HEK293 (cell line): ENCODE data around the gene KCNJ9.

Source experiments
- MZF1 ChIP-seq: fragments of 450-650 bp; formaldehyde crosslinking; IDR thresholded peaks from 2 replicates; pipeline ENCODE4 v1.5.1; 2017; ENCODE audit warnings: missing biosample characterization, missing genetic modification characterization, borderline replicate concordance
- PRDM1 ChIP-seq: fragments of 450-650 bp; formaldehyde crosslinking; IDR thresholded peaks from 2 replicates; pipeline ENCODE4; 2016; ENCODE audit warnings: missing biosample characterization, missing genetic modification characterization
- ZNF510 ChIP-seq: fragments of 450-650 bp; formaldehyde crosslinking; IDR thresholded peaks from 2 replicates; pipeline ENCODE4 v1.5.1; 2018; ENCODE audit warnings: mild to moderate bottlenecking, missing genetic modification characterization, missing biosample characterization; ENCODE audit not compliant: insufficient replicate concordance
- ZNF571 ChIP-seq: fragments of 450-650 bp; formaldehyde crosslinking; IDR thresholded peaks from 2 replicates; pipeline ENCODE4 v1.5.0; 2017; ENCODE audit warnings: missing biosample characterization, missing genetic modification characterization
- TF ChIP-seq, protein P1 (sequence below): fragments of 450-650 bp; formaldehyde crosslinking; IDR thresholded peaks from 2 replicates; pipeline ENCODE4 v1.5.1; 2016; ENCODE audit warnings: missing biosample characterization, missing genetic modification characterization

- no peak for TF ChIP-seq ZNF571 (tag by site-specific recombination)
- TF ChIP-seq ZNF510 (tag by site-specific recombination) = no peak
- TF ChIP-seq PRDM1 (tag by site-specific recombination) = no peak
- TF ChIP-seq, protein P1, sequence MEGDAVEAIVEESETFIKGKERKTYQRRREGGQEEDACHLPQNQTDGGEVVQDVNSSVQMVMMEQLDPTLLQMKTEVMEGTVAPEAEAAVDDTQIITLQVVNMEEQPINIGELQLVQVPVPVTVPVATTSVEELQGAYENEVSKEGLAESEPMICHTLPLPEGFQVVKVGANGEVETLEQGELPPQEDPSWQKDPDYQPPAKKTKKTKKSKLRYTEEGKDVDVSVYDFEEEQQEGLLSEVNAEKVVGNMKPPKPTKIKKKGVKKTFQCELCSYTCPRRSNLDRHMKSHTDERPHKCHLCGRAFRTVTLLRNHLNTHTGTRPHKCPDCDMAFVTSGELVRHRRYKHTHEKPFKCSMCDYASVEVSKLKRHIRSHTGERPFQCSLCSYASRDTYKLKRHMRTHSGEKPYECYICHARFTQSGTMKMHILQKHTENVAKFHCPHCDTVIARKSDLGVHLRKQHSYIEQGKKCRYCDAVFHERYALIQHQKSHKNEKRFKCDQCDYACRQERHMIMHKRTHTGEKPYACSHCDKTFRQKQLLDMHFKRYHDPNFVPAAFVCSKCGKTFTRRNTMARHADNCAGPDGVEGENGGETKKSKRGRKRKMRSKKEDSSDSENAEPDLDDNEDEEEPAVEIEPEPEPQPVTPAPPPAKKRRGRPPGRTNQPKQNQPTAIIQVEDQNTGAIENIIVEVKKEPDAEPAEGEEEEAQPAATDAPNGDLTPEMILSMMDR (tag by site-specific recombination) = no peak
- TF ChIP-seq MZF1 = no peak
These were observed 27.6 kb upstream of the KCNJ9 start for GRCh38 chr1:160053548-160054365.
